Left ventricle myocardium inferior (tissue), 1 donor: ENCODE measurements around the gene MAST2. TPM values are rescaled to one million over a fixed set of nuclear protein-coding genes. Genes with fewer than 3 reads are reported as not detected.

Experiments
- DNase-seq: peaks from one replicate; pipeline ENCODE4 v3.0.0-alpha.2; 2020
- H3K27ac ChIP-seq: fragments of 200-600 bp; replicated peaks from 2 replicates; pipeline ENCODE4 v1.8.0; 2021
- H3K27me3 ChIP-seq: fragments of 200-600 bp; 2 replicates; pipeline ENCODE4 v1.8.0; 2021; ENCODE audit warnings: low read depth
- H3K36me3 ChIP-seq: fragments of 200-600 bp; 2 replicates; pipeline ENCODE4 v1.8.0; 2021
- H3K4me1 ChIP-seq: fragments of 200-600 bp; 2 replicates; pipeline ENCODE4 v1.8.0; 2021
- H3K4me3 ChIP-seq: fragments of 200-600 bp; 2 replicates; pipeline ENCODE4 v1.8.0; 2021; ENCODE audit warnings: mild to moderate bottlenecking, moderate library complexity
- H3K9me3 ChIP-seq: fragments of 200-600 bp; replicated peaks from 2 replicates; pipeline ENCODE4 v1.8.0; 2021
- intact Hi-C: fragments of 100-400 bp; cut with micrococcal nuclease; formaldehyde crosslinking; loops from one replicate; pipeline ENCODE4 v1.11.0; 2022
- total RNA-seq: library from RNA; stranded (reverse); fragmentation: NEBNext Ultra II Directional; extraction: Animal tissue kit (Norgen Biotek cat#: 25700); gene quantifications from one replicate; pipeline ENCODE4 v1.2.1, GENCODE V29; 2021
- TF ChIP-seq, protein P1 (sequence below): fragments of 200-600 bp; IDR thresholded peaks from 2 replicates; pipeline ENCODE4 v1.8.0; 2021; ENCODE audit warnings: antibody characterized with exemption, mild to moderate bottlenecking, borderline replicate concordance
- donor health status: DM: no; HTN: yes; CAD: no; lungs with severe emphysema.

Gene MAST2
- total RNA-seq, 1 donor from 2014 or later, result 104 TPM

DNA sequence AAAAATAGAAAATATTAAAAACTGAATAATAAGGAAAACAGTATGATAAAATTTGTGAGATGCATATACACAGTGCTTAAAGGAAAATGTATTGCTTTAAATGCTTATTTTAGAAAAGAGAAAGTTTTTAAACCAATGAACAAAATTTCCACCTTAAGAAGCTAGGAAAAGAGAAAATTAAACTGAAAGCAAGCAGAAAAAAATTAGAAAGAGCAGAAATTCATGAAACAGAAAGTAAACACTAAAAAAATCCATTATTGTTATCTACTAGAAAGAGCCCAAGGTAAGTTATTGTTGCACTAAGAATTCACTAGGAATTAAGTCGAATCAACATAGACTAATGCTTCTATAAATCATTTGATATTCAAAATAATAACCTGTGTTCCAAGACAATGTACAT lies 261.3 kb downstream of the MAST2 start:
- intact Hi-C loops, result no loop called here
- Histone ChIP-seq H3K4me1 (peaks cover 11% of the 10 kb centered on the region), H3K9me3 (no peaks in the 10 kb centered on the region), H3K36me3 (peaks cover 62% of the 10 kb centered on the region), H3K27me3 (no peaks in the 10 kb centered on the region), H3K27ac (no peak overlapping the region), H3K4me3 (no peak overlapping the region)
- TF ChIP-seq, protein P1, sequence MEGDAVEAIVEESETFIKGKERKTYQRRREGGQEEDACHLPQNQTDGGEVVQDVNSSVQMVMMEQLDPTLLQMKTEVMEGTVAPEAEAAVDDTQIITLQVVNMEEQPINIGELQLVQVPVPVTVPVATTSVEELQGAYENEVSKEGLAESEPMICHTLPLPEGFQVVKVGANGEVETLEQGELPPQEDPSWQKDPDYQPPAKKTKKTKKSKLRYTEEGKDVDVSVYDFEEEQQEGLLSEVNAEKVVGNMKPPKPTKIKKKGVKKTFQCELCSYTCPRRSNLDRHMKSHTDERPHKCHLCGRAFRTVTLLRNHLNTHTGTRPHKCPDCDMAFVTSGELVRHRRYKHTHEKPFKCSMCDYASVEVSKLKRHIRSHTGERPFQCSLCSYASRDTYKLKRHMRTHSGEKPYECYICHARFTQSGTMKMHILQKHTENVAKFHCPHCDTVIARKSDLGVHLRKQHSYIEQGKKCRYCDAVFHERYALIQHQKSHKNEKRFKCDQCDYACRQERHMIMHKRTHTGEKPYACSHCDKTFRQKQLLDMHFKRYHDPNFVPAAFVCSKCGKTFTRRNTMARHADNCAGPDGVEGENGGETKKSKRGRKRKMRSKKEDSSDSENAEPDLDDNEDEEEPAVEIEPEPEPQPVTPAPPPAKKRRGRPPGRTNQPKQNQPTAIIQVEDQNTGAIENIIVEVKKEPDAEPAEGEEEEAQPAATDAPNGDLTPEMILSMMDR, result no peak
- no peak for DNase-seq

DNA sequence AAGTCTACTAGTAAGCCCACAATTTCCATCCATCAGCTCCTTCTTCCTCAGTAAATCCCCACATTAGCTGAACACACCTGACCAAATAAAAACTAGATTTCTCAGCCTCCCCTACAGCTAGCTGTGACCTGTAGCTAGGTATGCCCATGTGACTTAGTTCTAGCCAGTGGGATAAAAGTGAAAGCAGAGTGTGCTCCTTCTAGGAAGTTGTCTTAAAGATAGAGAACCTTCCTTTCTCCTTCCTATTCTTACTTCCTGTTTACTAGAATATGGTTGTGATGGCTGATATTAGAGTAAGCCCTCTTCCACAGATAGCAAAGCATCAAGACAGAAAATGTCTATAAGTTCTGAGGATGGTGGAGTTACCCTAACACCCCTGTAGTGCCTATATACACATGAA lies 262.0 kb downstream of the MAST2 start:
- H3K4me3 ChIP-seq, result no peak overlapping the region
- H3K27me3 ChIP-seq, result no peaks in the 10 kb centered on the region
- H3K4me1 ChIP-seq, result peaks cover 17% of the 10 kb centered on the region
- DNase-seq, result no peak
- intact Hi-C loops, result no loop called here
- H3K27ac ChIP-seq, result peak overlapping the region; percentile 1
- TF ChIP-seq, protein P1, result no peak
- H3K9me3 ChIP-seq, result no peaks in the 10 kb centered on the region
- peaks cover 62% of the 10 kb centered on the region for H3K36me3 ChIP-seq

DNA sequence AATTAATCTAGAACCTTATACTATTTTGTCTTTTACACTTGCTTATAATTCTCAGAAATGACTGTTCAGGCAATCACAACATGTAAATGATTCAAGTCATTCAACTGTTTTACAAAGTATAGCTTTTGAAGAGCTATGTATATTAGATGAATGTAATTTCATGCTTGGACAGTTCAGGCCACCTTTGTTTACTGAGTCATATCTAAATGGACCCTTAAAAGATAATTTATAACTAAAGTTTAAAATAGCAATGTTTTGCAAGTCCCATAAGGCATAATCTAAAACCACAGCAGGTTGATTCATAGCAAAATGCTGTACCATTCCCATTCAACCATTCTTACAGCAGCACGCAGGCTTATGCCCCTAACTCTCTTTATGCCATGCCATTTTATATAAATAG lies 264.2 kb downstream of the MAST2 start:
- peaks cover 44% of the 10 kb centered on the region for H3K36me3 ChIP-seq
- no peak for DNase-seq
- intact Hi-C loops, result no loop called here

DNA sequence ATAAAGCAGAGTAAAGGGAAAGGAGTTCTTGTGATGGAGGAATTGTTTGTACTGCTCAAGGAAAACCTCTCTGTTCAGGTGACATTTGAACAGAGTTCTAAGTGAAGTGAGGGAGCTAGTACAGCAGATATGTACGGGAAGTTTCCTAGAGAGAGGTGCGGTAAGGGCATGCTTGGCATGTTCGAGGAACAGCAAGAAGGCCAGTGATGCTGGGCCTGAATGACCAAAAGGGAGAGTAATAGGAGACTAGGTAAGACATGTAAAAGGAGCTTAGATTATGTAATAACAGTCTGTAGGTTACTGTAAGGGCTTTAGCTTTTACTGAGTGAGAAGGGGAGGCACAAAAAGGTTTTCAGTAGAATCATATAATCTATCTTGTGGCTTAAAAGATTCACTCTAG lies 265.1 kb downstream of the MAST2 start:
- TF ChIP-seq, protein P1, result no peak
- H3K4me1 ChIP-seq, result peaks cover 17% of the 10 kb centered on the region
- DNase-seq, result no peak
- H3K27me3 ChIP-seq, result no peaks in the 10 kb centered on the region
- H3K4me3 ChIP-seq, result no peak overlapping the region
- peaks cover 50% of the 10 kb centered on the region for H3K36me3 ChIP-seq
- intact Hi-C loops, result no loop called here
- H3K27ac ChIP-seq, result no peak overlapping the region
- H3K9me3 ChIP-seq, result no peaks in the 10 kb centered on the region

More for the DNA sequence above, 264.2 kb downstream of the MAST2 start:
- H3K4me1 ChIP-seq, result peaks cover 17% of the 10 kb centered on the region
- no peaks in the 10 kb centered on the region for H3K9me3 ChIP-seq
- TF ChIP-seq, protein P1, result no peak
- H3K27ac ChIP-seq, result no peak overlapping the region
- H3K27me3 ChIP-seq, result no peaks in the 10 kb centered on the region
- no peak overlapping the region for H3K4me3 ChIP-seq

DNA sequence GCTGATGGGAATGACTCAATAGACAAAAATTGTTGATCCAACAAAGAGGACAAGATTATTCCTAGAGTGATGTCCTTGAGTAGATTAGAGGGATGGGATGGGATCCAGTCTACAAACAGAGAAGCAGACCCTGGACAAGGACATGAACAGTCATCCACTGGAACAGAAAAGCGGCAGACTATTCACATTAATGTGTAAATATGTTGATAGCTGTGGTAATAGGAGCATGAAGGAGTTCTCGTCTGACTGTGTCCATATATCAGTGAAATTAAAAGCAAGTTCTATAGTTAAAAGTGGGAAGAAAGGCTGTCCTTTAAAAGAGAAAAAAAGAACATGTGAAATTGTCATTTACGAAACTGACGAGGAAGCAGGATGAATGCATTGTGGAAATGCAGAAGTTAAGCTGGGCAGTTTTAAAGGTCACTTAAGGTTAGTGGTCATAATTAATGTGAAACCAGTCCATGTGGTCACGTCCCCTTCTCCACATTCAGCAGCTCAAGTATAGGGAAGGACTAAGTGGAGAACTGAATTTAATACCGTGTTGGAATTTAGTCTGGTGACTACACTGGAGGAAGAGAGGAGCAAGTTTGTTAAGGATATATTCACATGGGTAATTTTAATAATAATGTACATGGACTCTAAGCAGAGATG lies 266.9 kb downstream of the MAST2 start:
- DNase-seq, result no peak
- peaks cover 14% of the 10 kb centered on the region for H3K4me1 ChIP-seq
- H3K9me3 ChIP-seq, result no peaks in the 10 kb centered on the region
- intact Hi-C loops, result loop anchor here (10.0 kb wide), 1 partner anchor 55 kb away; no protein-coding TSS in a partner anchor
- no peak overlapping the region for H3K4me3 ChIP-seq
- TF ChIP-seq, protein P1, result no peak
- peaks cover 46% of the 10 kb centered on the region for H3K36me3 ChIP-seq
- H3K27me3 ChIP-seq, result no peaks in the 10 kb centered on the region
- H3K27ac ChIP-seq, result no peak overlapping the region
